NCI-H1436 (cell line): Measurements from ENCODE around the gene MFN2.

Source experiments
- DNase-seq: peaks from one replicate; lab custom pipeline; 2025; lab: John Stamatoyannopoulos, UW

Gene MFN2

DNA sequence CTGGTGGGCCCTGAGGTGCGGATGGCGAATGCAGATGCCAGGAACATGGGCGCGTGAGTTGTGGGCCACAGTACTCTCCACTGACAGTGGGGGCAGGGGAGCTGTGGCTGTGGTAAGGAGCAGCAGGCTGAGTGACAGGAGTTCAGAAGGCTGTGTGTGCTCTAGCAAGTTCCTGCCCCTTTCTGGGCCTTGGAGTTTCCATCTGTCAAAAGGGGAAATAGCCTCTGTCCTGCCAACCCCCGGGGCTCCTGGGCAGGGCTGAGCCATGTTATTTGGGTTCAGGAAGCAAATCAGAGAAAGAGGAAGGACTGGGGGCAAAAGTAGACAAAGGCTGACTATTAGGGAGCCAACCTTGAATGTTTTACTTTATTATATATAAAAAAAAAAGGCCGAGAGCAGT is 19.5 kb upstream of the MFN2 start:
- DNase-seq: no peak

DNA sequence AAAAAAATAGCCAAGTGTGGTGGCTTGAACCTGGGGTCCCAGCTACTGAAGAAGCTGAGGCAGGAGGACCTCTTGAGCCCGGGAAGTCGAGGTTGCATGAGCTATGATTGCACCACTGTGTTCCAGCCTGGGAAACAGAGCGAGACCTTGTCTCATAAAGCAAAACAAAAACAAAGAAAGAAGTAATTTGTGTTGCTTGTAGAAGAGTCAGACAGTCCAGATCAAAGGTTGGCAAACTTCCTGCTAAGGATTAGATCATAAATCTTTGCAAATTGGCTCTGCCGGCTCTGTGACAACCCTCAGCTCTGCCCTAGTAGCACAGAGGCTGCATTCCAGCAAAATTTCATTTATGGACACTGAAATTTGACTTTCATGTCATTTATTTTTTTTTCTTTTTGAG is 19.0 kb upstream of the MFN2 start:
- no peak for DNase-seq

DNA sequence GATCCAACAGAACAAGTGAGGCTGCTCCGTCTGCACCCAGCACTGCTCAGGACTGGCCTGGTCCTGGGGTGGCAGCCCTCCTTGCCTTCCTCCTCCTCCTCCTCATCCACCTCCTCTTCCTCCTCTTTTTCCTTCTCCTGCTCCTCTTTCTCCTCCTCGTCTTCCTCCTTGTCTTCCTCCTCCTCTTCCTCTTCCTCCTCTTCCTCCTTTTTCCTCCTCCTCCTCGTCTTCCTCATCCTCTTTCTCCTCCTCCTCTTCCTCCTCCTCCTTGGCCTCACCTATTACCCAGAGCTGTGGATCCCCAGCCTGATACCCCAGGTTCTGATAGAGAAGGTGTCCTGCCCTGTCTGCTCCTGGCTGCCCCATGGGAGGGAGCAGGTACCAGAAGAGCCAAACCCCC is 16.6 kb upstream of the MFN2 start:
- no peak for DNase-seq

DNA sequence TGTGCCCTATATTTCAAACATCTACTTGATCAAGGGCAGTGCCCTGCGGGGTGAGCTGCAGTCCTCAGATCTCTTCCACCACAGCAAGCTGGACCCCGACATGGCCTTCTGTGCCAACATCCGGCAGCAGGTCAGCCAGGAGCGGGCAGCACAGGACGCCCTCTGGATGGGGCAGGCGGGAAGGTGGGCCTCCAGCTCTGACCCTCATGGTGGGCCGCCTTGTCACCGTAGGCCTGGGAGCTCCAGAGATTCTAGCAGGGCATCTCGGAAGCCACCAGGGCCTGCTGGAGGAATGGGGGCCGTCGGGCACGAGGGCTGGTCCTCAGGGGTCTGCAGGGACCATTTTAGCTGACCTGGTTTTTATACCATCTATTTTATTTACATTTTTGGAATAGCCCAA is 15.6 kb upstream of the MFN2 start:
- DNase-seq: no peak

DNA sequence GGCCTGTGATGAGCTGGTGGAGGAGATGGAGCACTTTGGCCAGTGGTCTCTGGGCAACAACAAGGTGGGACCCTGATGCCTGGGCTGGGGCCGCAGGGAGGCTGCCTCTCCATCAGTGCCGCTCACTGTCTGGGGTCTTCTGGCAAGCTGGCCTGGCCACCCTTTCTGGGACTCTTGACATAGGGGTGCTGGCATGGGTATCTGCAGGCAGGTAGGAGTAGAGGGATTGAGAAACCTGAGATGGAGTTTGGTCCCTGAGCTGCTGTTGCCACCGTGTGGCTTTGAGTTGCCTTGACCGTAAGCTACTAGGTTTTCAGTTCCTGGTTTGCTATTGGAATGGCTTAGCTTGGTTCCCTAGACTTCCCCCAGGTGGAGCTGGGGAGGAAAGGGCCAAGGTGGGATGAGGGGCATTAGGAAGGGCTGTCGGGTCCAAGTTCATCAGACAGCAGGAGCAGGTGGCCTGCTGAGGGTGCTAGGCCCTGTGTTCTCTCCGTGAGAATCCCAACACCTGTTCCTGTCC is 13.2 kb upstream of the MFN2 start:
- DNase-seq: peak; percentile 50

DNA sequence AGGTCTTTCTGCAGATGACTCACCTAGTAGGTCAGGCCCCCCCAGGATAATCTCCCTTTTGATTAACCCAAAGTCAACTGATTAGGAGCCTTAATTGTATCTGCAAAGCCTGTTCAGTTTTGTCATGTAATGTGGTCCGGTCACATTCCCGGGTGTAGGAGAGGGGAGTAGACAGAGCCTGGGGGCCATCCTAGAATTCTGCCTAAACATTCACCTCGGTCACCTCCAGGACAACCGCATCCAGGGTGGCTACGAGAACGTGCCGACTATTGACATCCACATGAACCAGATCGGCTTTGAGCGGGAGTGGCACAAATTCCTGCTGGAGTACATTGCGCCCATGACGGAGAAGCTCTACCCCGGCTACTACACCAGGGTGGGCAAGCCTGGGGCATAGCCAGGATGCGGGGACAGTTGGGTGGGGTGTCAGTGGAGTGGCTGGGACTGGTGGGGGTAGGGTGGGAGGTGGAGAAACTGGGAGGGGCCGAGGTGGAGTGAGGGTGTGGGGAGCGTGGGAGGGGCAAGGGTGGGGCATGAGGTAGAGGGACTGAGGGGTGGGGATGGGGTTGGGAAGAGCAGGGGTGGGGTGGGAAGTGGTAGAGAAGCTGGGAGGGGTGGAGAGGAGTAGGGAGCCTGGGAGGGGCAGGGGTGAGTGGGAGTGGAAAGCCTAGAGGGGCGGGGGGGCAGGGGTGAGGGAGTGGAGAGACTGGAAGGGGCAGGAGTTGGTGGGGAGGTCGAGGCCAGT is 9.6 kb upstream of the MFN2 start:
- DNase-seq: no peak

DNA sequence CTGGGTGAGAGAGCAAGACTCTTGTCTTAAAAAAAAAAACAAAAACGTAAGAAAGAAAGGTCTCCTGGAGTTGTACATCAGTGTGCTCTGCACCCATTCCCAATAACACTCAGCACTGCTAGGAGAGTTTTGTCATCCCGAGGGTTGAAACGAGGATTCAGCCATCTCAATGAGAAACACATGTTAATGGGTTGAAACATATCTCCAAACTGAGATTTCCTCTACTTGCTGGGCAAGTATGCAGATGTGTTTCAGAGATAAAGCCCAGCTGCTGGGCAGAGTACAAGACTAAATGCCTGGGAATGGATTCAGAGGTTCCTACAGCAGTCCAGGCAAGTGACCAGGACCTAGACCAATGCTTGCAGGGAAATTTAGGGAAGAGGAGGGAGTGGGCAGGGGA is 2.6 kb upstream of the MFN2 start:
- DNase-seq: no peak

DNA sequence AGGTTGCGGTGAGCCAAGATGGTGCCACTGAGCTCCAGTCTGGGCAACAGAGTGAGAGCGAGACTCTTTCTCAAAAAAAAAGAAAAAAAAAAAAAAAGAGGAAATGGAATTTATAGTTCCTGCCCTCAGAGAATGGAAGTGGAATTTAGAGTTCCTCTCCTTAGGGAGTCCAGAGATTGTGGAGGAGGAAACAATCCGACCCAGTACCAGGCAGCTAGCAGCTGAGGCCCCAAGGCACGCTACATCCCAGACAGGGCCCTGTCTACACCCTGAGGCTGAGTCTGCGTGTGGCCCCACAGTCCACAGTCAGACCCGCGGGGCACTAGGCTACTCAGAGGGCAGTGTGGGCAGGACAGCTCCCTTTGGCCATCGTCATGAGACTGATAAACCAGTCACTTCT is 1.9 kb upstream of the MFN2 start:
- no peak for DNase-seq

DNA sequence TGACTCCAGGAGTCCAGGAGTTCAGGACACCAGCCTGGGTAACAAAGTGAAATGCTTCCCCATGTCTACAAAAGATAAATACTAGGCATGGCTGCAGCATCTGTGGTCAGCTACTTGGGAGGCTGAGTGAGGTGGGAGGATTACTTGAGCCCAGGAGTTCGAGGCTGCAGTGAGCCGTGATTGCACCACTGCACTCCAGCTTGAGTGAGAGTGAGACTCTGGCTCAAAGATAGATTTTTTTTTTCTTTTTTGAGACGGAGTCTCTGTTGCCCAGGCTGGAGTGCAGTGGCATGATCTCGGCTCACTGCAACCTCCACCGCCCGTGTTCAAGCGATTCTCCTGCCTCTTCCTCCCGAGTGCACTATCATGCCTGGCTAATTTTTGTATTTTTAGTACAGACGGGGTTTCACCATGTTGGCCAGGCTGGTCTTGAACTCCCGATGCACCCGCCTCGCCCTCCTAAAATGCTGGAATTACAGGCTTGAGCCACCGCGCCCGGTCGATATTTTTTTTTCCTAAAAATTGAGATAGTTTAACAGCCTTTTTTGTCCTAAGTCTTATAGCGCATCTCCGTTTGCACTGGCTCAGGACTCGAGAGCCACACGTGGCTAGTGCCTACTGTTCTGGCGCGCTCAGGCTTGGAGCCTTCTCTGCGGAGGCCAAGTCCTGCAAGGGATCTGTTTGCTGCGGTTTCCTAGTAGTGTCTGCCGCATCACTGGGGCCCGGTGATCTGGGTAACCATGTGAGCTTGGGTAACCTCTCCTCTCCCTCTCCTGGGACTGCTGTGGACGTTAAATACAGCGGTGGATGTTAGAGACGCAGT is 1.0 kb upstream of the MFN2 start:
- DNase-seq: peak; percentile 27

DNA sequence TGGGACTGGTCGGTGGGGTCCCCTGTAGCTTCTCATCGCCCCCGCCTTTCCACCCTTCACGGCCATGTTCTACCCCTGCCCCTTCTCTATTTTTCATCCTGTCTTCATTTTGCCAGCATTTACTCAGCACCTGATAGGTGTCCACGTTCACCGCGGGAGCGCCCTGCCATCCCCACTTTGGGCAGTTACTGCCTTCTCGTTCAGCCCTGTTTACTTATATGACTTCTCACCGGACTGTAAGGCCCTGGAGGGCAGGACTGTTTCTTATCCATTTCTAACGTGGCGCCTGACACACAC is 380 bp downstream of the MFN2 start:
- no peak for DNase-seq

DNA sequence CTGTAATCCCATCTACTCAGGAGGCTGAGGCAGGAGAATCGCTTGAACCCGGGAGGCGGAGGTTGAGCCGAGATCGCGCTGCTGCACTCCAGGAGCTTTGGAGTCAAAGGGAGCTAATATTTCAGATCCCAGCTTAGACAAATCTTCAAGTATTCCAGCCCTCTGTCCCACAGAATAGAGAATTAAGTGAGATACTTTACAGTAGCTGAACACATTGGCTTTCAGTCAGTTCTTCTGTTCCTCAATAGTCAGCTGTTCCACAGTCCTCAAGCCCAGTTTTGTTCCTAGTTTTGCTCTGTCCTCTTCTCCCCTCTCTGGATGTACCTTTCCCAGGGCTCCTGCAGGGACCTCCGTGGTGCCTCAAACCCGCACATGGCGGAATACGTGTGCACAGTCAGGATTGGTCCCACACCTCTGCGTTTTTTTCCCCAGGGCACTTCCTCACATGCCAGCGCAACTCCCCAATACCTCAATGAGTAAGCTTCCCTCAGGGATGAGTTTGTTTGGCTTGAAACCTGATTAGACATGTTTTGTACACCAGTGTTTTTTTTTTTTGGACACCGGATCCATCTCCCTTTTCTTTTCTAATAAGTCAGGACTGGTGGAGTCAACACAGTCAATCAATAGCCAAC is 1.2 kb downstream of the MFN2 start:
- no peak for DNase-seq

DNA sequence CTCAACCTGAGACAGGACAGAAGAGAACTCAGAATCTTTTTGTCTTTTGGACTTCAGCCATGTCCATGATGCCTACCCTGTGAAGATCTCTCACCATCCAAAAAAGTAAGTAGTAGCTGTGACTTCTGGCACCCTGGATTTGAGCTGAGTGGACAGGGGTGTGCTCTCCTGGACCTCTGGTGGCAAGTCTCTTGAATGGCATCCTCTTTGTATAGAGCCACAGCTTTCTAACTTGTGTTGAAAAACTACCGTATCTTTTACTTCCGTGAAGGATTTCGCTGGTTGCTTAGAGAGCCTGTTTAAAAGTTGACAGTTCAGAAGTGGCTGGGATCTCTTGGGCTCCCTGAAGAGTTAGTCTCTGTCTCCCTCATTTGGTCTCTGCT is 1.8 kb downstream of the MFN2 start:
- DNase-seq: no peak

DNA sequence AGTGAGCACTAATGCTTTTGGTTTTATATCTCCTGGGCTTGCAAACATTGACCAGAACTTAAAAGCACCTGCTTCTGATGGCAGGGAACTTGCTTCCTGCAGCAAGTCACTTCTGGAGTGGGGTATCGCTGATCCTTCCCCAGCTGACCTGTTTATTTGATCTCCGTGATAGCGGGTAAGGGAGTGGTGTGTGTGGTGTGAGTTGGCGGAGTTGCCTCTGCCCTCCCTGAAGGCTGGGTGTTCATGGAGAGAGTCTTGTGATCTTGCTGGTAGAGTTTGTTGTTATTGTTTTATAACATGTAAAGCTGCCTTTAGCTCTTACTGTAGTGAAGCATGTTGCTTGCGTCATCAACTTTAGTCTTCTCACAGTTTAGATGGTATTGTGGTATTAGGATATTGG is 3.9 kb downstream of the MFN2 start:
- no peak for DNase-seq

DNA sequence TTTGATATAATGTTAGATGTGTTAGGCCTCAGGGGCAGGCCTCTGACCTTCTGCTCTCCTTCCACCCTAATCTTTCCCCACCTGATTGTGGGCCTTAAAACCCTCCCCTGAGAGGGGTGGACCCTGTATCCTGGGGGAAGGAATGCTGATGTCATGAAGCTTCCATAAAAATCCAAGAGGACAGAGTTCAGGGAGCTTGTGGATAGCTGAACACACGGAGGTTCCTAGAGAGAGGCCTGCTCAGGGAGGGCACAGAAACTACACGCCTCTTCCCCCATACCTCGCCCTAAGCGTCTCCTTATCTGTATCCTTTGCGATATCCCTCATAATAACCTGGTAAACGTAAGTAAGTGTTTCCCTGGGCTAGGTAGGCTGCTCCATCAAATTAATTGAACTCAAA is 4.3 kb downstream of the MFN2 start:
- DNase-seq: no peak

DNA sequence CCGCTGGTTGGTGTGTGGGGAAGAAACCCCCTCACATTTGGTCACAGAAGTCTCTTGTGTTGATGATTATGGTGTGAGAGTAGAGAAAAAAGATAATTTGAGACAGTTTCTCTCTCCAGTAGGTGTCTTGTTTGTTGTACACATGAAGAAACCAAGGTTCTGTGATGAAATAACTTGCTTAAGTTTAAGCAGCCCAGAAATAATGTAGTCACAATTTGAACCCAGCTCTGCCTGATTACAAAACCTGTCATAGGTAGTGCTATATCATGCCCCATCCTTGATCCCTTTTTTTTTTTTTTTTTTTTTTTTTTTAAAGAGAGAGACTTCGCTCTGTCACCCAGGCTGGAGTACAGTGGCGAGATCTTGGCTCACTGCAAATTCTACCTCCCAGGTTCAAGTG is 4.9 kb downstream of the MFN2 start:
- no peak for DNase-seq

DNA sequence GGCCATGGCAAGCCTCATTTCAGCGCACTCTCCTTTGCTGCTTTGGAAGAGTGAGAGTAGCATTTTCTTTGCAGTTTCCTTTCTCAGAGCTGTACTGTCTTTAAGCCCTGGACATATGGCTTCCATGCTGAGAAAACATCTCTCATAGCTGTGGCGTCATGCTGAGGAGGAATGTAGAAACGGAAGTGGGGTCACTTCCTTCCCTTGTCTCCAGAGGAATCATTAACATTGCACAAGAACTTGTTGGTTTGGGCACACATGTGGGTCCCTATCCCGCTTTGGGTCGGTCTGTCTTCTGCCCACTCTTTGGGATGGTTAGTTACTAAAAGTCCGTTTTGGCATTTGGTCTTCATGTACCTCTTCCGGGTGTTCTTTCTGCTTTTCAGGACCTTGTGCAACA is 5.6 kb downstream of the MFN2 start:
- no peak for DNase-seq

DNA sequence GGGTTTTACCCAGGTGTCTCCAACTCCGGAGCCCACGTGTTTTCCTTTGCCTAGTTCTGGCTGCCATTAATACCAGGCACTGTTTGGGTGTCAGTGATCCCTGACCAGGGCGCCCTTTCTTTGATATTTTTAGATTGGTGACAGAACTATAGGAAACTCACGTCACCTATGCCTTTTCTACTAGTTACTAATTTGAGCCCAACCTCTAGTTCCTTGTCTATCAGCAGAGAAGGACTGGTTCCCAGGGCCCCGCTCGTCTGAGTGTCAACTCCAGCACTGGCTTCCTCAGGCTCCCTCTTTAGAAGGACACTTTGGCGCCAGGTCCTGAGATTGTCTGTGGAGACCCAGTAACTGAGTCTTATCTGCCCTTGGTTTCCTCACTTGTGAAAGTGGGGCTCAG is 9.4 kb downstream of the MFN2 start:
- no peak for DNase-seq

DNA sequence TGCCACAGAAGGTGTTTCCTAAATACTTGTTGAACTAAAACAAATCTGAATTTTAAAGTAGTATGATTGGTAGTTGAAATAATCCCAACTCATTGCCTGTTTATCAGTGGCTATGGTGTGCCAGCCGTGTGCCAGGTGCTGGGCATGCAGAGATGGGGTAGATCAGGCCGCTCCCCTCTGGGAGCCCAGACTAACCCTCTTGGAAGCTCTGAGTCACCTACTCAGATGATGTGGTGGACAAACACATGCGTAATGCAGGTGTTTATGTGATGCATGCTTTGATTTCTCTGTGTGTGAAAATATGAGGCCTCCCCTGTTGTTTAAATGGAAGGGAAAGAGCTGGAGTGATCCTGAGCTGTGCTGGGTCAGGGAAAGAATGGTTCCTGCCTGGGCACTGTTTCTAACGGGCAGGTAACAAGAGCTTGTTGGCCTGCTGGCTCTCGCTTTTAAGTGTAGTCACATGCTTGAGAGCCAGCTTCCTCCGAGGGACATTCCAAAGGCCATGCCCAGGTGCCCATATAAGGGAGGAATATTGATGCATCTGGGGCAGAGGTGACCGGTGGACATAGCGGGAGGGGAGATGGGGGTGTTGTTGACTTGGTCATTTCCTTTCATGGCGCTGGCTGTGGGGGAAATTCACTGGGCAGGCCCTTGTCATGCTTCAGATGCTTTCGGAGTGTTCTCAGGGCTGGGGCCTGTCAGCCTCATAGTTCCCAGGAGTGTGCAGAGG is 10.2 kb downstream of the MFN2 start:
- no peak for DNase-seq

DNA sequence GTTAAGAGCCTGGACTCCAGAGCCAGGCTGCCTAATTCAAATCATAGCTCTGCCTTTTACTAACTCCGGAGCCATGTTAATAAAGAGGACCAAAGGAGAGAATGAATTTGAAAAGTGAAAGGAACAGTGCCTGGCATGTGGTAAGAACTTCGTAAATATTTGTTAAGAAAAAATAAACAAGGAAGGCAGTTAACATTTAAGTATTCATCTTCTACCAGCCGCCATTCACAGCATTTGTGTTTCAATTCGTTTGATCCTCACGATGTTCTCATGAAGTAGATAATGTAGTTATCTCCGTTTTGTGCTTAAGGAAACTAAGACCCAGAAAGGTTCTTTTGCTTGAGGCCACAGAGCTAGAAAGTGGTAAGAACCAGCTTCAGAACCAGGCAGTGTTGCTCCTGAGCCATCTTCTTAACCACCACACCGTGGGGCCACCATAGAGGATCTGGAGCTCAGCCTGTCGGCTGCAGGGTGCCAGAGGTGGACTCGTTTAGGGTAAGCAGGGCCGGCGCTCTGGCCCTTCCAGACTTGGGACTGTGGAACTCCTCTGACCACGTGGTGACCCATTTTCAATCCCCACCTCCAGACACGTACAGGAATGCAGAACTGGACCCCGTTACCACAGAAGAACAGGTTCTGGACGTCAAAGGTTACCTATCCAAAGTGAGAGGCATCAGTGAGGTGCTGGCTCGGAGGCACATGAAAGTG is 11.9 kb downstream of the MFN2 start:
- DNase-seq: no peak

DNA sequence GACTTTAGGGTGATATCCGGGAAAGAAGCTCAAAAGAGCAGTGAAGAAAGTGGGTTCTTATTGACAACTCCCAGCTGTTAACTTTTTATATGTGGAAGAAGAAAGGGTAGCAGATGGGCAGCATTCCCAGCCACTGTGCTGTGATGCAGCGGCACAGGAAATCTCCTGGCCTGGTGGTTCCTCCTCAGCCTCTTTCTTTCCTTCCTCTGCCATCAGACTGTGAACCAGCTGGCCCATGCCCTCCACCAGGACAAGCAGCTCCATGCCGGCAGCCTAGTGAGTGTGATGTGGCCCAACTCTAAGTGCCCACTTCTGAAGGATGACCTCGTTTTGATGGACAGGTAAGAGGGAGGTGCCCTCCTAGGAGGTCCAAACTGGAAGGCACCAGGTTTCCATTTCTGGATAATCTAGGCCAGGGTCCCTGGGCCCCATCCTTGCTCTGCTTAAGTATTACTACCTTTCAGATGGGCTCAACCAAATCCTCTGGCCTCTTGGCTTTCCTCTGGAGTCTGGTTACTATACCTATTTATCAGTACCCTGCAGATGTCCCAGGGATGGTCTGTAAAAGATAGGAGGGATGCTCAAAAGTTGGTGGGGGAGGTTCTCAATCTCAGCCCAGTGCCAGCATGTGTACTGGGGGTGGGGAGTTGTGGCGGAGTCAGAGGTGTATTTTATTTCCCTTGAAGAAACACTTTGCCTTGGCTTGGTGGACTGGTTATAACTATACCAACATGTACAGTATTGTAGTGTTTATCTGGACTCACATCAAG is 17.0 kb downstream of the MFN2 start:
- DNase-seq: no peak

DNA sequence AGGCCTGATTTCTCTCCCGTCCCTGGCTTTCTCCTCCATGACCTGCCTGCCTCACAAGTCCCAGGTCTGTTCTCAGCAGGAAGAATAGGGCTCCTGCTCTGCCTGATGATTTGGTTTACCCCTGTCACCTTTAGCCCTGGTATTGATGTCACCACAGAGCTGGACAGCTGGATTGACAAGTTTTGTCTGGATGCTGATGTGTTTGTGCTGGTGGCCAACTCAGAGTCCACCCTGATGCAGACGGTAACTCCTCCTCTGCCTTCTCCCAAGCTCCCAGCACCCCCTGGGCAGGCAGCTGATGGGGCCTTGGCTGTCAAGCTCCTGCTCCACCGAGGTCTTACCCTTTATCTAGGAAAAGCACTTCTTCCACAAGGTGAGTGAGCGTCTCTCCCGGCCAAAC is 18.4 kb downstream of the MFN2 start:
- DNase-seq: no peak
